ENCODE data around the gene COBL.

The COBL gene

DNA sequence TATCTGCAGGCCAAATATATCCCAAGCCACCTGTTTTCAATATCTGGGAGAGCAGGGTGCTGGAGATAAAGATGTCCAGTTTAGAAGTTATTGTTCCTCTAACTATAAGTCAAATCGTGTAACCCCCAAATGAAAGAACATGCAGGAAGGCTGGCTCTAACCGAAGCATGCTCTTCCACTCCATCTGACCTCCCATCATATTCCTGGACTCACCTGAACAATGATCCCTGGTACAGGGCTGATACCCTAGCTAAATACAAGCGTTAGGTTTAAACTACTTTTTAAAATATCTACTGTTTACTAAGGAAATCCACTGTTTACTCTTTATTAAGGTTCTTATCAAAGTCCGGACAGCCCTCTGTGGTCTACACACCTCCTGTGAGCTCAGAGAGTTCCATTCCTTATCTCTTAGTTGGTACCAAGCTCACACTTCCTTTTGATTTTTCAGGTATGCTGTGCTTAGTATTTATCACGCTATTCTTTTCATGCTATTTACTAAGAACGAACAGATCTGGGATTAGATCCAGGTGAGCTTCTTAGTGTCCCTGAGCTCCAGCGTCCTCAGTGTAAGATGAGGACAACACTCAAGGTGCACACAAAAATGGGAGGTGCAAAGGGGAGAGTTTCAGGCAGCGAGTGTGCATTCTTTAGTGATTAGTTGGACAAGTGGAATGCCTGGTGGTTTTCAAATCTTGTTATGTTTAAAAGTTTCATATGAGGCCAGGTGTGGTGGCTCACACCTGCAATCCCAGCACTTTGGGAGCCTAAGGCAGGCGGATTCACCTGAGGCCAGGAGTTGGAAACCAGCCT lies 23.6 kb upstream of the COBL start:
- no peak overlapping the region for H3K4me3 Mint-ChIP-seq
- no peak for DNase-seq
- no peaks in the 10 kb centered on the region for H3K27me3 Mint-ChIP-seq
- H3K27ac Mint-ChIP-seq: no peak overlapping the region
- H3K4me1 Mint-ChIP-seq (ENCODE audit: low read depth): no peaks in the 10 kb centered on the region
- no peaks in the 10 kb centered on the region for H3K36me3 Mint-ChIP-seq (ENCODE audit: low read depth)
- no peaks in the 10 kb centered on the region for H3K9me3 Mint-ChIP-seq

DNA sequence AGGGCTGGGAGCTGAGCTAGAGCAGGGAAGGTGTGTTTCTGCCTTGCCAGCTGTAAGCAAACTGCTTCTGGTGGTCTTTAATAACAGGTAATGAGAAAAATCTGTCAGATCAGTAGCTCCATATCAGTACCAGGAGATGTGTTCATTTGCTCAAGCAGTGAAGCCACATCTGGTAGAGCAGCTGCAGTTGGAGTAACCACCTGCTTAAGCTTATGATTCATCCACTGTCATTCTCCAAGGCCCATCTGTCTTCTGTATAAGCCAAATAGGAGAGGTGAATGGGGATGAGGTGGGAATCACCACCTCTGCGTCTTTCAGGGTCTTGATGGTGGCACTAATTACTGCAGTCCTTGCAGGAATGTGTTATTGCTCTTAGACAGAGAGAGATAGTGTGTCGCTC lies 18.4 kb upstream of the COBL start:
- Mint-ChIP-seq H3K4me1 (ENCODE audit: low read depth) (no peaks in the 10 kb centered on the region), H3K4me3 (no peak overlapping the region), H3K27me3 (no peaks in the 10 kb centered on the region), H3K9me3 (no peaks in the 10 kb centered on the region), H3K27ac (no peak overlapping the region), H3K36me3 (ENCODE audit: low read depth) (no peaks in the 10 kb centered on the region)
- no peak for DNase-seq

DNA sequence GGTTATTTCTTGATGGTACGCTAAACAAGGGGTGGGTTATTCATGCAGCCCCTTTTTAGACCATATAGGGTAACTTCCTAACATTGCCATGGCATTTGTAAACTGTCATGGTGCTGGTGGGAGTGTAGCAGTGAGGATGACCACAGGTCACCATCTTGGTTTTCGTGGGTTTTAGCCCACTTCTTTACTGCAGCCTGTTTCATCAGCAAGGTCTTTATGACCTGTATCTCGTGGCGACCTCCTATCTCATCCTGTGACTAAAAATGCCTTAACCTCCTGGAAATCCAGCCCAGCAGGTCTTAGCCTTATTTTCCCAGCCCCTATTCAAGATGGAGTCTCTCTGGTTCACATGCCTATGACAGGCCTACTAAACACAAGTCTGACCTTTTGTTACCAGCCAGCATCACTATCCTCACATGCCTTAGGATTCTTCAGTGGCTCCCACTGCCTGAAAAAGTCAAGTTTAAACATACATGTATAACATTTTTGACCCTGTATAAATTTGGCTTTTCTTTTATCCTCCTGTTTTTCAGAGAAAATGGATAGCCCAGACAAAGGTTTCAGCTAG lies 13.2 kb upstream of the COBL start:
- Mint-ChIP-seq H3K36me3 (ENCODE audit: low read depth) (no peaks in the 10 kb centered on the region), H3K4me1 (ENCODE audit: low read depth) (no peaks in the 10 kb centered on the region), H3K27me3 (no peaks in the 10 kb centered on the region), H3K4me3 (no peak overlapping the region), H3K9me3 (no peaks in the 10 kb centered on the region), H3K27ac (no peak overlapping the region)
- no peak for DNase-seq

DNA sequence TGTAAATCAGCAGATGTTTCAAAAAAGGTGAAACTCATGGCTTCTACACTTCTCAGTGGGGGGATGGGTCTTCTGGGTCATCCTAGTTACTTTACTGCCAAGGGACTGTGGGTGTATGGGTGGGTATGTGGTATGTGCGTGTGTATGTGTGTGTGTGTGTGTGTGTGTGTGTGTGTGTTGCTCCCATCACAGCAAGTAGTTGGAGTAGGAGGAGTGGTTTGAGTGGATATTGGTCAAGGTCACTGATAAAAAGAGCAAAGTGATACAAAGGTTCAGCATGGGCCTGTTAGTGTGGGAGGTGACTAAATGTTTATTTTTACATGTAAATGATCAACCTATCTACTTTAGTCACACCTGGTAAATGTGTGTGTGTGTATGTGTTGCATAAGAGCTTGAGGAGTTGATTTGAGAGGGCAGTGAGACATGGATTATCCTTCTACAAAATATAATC lies 11.8 kb upstream of the COBL start:
- Mint-ChIP-seq H3K36me3 (ENCODE audit: low read depth) (no peaks in the 10 kb centered on the region), H3K4me3 (no peak overlapping the region), H3K27me3 (no peaks in the 10 kb centered on the region), H3K4me1 (ENCODE audit: low read depth) (no peaks in the 10 kb centered on the region), H3K9me3 (no peaks in the 10 kb centered on the region), H3K27ac (no peak overlapping the region)
- no peak for DNase-seq

GRCh38 chr7:51327287-51327717 lies 10.7 kb upstream of the COBL start:
- no peaks in the 10 kb centered on the region for H3K9me3 Mint-ChIP-seq
- H3K4me1 Mint-ChIP-seq (ENCODE audit: low read depth): no peaks in the 10 kb centered on the region
- H3K27me3 Mint-ChIP-seq: no peaks in the 10 kb centered on the region
- H3K36me3 Mint-ChIP-seq (ENCODE audit: low read depth): no peaks in the 10 kb centered on the region
- no peak for DNase-seq
- H3K4me3 Mint-ChIP-seq: no peak overlapping the region
- H3K27ac Mint-ChIP-seq: no peak overlapping the region

DNA sequence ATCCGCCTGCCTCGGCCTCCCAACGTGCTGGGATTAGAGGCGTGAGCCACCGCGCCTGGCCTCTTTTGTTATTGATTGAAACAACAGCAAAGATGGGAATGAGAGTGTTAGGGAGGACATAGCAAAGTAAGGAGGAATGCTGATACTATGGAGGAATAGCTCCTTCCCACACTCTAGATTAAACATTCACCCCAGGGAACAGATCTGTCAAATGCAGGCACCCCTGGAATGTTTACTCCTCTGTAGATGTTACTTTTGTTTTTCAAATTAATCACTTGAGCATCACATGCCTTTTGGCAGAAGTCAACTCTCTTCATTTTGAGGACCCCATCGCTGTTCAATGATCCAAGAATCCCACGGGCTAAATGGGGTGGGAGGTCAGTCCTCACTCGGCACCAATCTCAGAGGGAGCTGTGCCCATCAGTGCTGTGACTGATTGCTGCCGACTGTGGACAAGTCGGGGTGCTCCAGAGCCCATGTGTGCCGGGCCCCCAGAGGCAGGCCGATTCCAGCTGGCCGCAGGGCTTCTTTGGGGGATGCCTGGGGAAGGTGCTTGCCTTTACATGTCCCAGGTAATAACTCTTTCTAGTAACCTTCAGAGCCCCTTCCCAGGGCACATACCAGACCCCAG lies 10.2 kb upstream of the COBL start:
- no peaks in the 10 kb centered on the region for H3K36me3 Mint-ChIP-seq (ENCODE audit: low read depth)
- H3K4me1 Mint-ChIP-seq (ENCODE audit: low read depth): no peaks in the 10 kb centered on the region
- H3K9me3 Mint-ChIP-seq: no peaks in the 10 kb centered on the region

GRCh38 chr7:51325908-51326307 lies 9.3 kb upstream of the COBL start:
- DNase-seq: no peak
- no peak overlapping the region for H3K4me3 Mint-ChIP-seq
- no peaks in the 10 kb centered on the region for H3K9me3 Mint-ChIP-seq
- H3K36me3 Mint-ChIP-seq (ENCODE audit: low read depth): no peaks in the 10 kb centered on the region
- no peak overlapping the region for H3K27ac Mint-ChIP-seq
- H3K4me1 Mint-ChIP-seq (ENCODE audit: low read depth): no peaks in the 10 kb centered on the region
- no peaks in the 10 kb centered on the region for H3K27me3 Mint-ChIP-seq

More for the DNA sequence above, 10.2 kb upstream of the COBL start:
- no peak overlapping the region for H3K27ac Mint-ChIP-seq
- H3K4me3 Mint-ChIP-seq: no peak overlapping the region
- no peaks in the 10 kb centered on the region for H3K27me3 Mint-ChIP-seq
- no peak for DNase-seq

- no peak for DNase-seq
- Mint-ChIP-seq H3K4me3 (no peak overlapping the region), H3K4me1 (ENCODE audit: low read depth) (no peaks in the 10 kb centered on the region), H3K9me3 (no peaks in the 10 kb centered on the region), H3K27ac (no peak overlapping the region), H3K36me3 (ENCODE audit: low read depth) (no peaks in the 10 kb centered on the region), H3K27me3 (peaks cover 3% of the 10 kb centered on the region)
These were observed 8.7 kb upstream of the COBL start for GRCh38 chr7:51325261-51325676.

DNA sequence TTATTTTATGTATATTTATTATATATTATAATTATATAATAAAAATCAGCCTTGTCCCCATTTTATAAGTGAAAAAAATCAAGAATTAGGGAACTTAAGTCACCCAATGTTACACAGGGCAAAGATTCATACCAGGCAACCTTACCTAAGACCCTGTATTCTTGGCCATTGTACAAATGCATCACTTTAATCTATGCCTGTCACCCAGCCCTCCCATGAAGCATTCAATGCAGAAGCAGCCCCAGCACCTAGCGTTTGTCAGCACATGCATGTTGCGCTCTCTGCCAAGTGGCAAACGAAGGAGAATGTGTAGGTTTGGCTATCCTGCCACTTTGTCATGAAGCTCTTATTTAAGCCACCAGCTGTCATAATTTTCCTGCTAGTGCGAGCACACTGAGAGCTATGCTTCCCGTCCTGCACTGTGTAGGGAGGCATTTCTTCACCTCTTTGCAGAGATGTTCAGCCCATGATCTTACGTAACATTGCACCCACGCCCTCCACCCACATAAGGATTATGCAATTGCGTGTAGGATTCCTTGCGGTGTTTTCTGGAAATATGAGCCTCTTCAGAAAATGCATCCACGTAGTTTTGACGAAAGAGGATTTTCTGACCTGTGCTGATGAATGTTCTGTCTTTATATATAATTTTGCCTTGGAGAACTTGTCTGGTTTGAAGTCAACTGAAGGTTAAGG lies 7.7 kb upstream of the COBL start:
- Mint-ChIP-seq H3K4me1 (ENCODE audit: low read depth) (no peaks in the 10 kb centered on the region), H3K9me3 (no peaks in the 10 kb centered on the region), H3K4me3 (no peak overlapping the region), H3K27me3 (peaks cover 7% of the 10 kb centered on the region), H3K27ac (no peak overlapping the region), H3K36me3 (ENCODE audit: low read depth) (no peaks in the 10 kb centered on the region)
- no peak for DNase-seq

DNA sequence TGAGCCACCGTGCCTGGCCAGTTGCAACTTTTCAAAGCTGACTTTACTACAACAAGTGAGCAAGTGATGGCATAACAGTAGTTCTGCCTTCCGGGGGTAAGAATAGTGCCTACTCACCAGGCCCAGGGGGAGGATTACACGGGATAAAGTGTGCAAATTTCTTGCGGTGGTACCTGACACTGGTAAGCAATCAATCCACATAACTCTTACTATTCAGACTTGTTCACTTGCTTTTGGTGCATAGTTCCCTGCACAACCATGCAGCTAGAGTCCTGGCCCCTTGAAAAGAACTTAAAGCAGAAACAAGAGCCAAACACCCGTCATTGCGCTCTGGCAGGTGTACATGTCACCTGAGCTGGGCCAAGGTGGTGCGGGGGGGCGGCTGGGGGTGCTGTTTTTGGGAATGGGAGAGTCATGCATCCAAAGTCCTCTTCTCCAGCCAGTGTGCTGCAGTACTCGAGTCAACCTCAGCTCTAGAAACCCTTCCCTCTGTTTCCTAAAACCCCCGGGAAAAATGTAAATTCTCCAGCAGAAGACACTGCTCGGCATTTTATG lies 5.4 kb upstream of the COBL start:
- Mint-ChIP-seq H3K36me3 (ENCODE audit: low read depth) (no peaks in the 10 kb centered on the region), H3K27me3 (peaks cover 26% of the 10 kb centered on the region), H3K27ac (no peak overlapping the region), H3K4me3 (no peak overlapping the region), H3K9me3 (no peaks in the 10 kb centered on the region), H3K4me1 (ENCODE audit: low read depth) (peaks cover 4% of the 10 kb centered on the region)
- DNase-seq: no peak

GRCh38 chr7:51318886-51319579 lies 2.4 kb upstream of the COBL start:
- Mint-ChIP-seq H3K4me1 (ENCODE audit: low read depth) (peaks cover 11% of the 10 kb centered on the region), H3K9me3 (no peaks in the 10 kb centered on the region), H3K27ac (no peak overlapping the region), H3K27me3 (peaks cover 51% of the 10 kb centered on the region), H3K4me3 (no peak overlapping the region), H3K36me3 (ENCODE audit: low read depth) (no peaks in the 10 kb centered on the region)
- DNase-seq: no peak

GRCh38 chr7:51318001-51318400 lies 1.4 kb upstream of the COBL start:
- Mint-ChIP-seq H3K36me3 (ENCODE audit: low read depth) (no peaks in the 10 kb centered on the region), H3K4me1 (ENCODE audit: low read depth) (peaks cover 11% of the 10 kb centered on the region), H3K27me3 (peaks cover 57% of the 10 kb centered on the region), H3K9me3 (no peaks in the 10 kb centered on the region), H3K27ac (no peak overlapping the region), H3K4me3 (peak overlapping the region; percentile 56)
- DNase-seq: no peak

DNA sequence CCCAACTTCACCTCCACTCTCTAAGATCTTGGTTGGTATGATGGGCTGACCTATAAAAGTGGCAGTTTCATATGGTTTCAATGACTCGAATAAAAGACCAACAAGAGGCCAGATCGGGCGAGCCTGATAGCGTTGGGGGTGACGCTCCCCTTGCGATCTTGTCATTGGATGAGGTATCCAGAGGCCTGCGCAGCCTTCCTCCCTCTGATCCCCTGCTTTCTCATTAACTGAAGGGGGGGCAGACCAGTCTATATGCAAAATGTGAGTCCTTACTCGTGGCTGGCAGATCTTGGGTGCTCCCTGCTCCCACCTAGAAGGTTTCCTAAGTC lies 937 bp upstream of the COBL start:
- peak overlapping the region; percentile 56 for H3K4me3 Mint-ChIP-seq
- H3K27me3 Mint-ChIP-seq: peaks cover 60% of the 10 kb centered on the region
- peaks cover 11% of the 10 kb centered on the region for H3K4me1 Mint-ChIP-seq (ENCODE audit: low read depth)

GRCh38 chr7:51316262-51316665 lies 345 bp downstream of the COBL start:
- H3K27ac Mint-ChIP-seq: no peak overlapping the region
- H3K4me3 Mint-ChIP-seq: no peak overlapping the region
- peaks cover 61% of the 10 kb centered on the region for H3K27me3 Mint-ChIP-seq
- peaks cover 11% of the 10 kb centered on the region for H3K4me1 Mint-ChIP-seq (ENCODE audit: low read depth)
- no peaks in the 10 kb centered on the region for H3K36me3 Mint-ChIP-seq (ENCODE audit: low read depth)
- DNase-seq: no peak
- no peaks in the 10 kb centered on the region for H3K9me3 Mint-ChIP-seq

More for the DNA sequence above, 937 bp upstream of the COBL start:
- no peaks in the 10 kb centered on the region for H3K9me3 Mint-ChIP-seq
- H3K36me3 Mint-ChIP-seq (ENCODE audit: low read depth): no peaks in the 10 kb centered on the region
- DNase-seq: no peak
- H3K27ac Mint-ChIP-seq: no peak overlapping the region

Data from activated T-cell treated with anti-CD3 and anti-CD28 coated beads, Interleukin-2, amount 50 U/mL, for 24 hours (primary cell).